NCI-H345 treated with DMSO at 0.1 percent for 48 hours (cell line): ENCODE data around the gene HSFX4.
A peak's percentile ranks its signal among the peaks of the same experiment; 100 is the strongest.
"Not testable (repeated sequence)": the region's sequence is repeated elsewhere in the genome, so short reads cannot be mapped to it uniquely, and the experiment has no call there.

ENCODE experiments used
- DNase-seq: peaks from one replicate; lab custom pipeline; 2025; ENCODE audit not compliant: unreplicated experiment; lab: John Stamatoyannopoulos, UW

The HSFX4 gene

GRCh38 chrX:149937871-149938426 is 8.6 kb downstream of the HSFX4 start:
- DNase-seq, result no peak

- DNase-seq, result peak; percentile 83
Measured at GRCh38 chrX:149938427-149938880, 9.1 kb downstream of the HSFX4 start, which contains the start of gene EOLA2. TSS of gene EOLA2 (minus strand) at chrX:149938491. CDS start at chrX:149933874, 4,617 bp downstream.

- DNase-seq, result peak; percentile 67
Measured at GRCh38 chrX:149938881-149939654, 9.7 kb downstream of the HSFX4 start.

- DNase-seq, result no peak
Measured at GRCh38 chrX:149939655-149939904, 10.2 kb downstream of the HSFX4 start.

- DNase-seq, result peak; percentile 82
Measured at GRCh38 chrX:149939905-149940673, 10.7 kb downstream of the HSFX4 start.

- not testable (repeated sequence) for DNase-seq
Measured at GRCh38 chrX:149940674-149941024, 11.3 kb downstream of the HSFX4 start.

GRCh38 chrX:149945087-149945670 is 15.8 kb downstream of the HSFX4 start:
- not testable (repeated sequence) for DNase-seq

- not testable (repeated sequence) for DNase-seq
Measured at GRCh38 chrX:149945820-149946219, 16.4 kb downstream of the HSFX4 start.

GRCh38 chrX:149946932-149947331 is 17.6 kb downstream of the HSFX4 start:
- DNase-seq, result not testable (repeated sequence)

- DNase-seq, result no peak
Measured at GRCh38 chrX:149948016-149948415, 18.6 kb downstream of the HSFX4 start.

- DNase-seq, result no peak
Measured at GRCh38 chrX:149949743-149950436, 20.5 kb downstream of the HSFX4 start.

GRCh38 chrX:149950681-149951080 is 21.3 kb downstream of the HSFX4 start:
- no peak for DNase-seq

GRCh38 chrX:149961572-149961971 is 32.2 kb downstream of the HSFX4 start:
- DNase-seq, result no peak

- DNase-seq, result no peak
Measured at GRCh38 chrX:149962010-149962409, 32.6 kb downstream of the HSFX4 start.

GRCh38 chrX:149962859-149963757 is 33.7 kb downstream of the HSFX4 start:
- peak; percentile 5 for DNase-seq

- no peak for DNase-seq
Measured at GRCh38 chrX:149979126-149979644, 49.8 kb downstream of the HSFX4 start.
